ENCODE data around the gene CCDC150. TPM values are rescaled to one million over a fixed set of nuclear protein-coding genes. Genes with fewer than 3 reads are reported as not detected.

CCDC150 gene
- total and polyA plus RNA-seq, 2 donors from 2014 or later, result 2.3 to 7.3 TPM

DNA sequence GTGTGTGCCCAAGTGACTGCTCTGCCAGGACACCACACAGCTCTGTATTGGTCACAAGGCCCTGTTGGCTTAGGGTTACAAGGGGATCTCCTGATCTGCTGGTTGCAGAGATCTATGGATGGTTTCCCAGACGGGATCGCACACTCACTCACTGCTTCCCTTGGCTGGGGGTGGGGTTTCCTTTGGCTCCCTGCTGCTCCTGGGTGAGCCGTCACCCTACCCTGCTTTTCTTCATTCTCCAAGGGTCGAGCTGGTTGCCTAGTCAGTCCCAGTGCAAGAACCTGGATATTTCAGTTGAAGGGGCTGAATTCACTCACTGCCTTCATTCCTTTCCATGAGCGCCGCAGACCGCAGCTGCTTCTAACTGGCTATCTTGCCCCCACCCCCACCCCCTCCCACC is 103.7 kb downstream of the CCDC150 start:
- H3K27me3 ChIP-seq (ENCODE audit: control insufficient read depth, insufficient read depth, low read length), result no peaks in the 10 kb centered on the region
- TF ChIP-seq, protein P1, sequence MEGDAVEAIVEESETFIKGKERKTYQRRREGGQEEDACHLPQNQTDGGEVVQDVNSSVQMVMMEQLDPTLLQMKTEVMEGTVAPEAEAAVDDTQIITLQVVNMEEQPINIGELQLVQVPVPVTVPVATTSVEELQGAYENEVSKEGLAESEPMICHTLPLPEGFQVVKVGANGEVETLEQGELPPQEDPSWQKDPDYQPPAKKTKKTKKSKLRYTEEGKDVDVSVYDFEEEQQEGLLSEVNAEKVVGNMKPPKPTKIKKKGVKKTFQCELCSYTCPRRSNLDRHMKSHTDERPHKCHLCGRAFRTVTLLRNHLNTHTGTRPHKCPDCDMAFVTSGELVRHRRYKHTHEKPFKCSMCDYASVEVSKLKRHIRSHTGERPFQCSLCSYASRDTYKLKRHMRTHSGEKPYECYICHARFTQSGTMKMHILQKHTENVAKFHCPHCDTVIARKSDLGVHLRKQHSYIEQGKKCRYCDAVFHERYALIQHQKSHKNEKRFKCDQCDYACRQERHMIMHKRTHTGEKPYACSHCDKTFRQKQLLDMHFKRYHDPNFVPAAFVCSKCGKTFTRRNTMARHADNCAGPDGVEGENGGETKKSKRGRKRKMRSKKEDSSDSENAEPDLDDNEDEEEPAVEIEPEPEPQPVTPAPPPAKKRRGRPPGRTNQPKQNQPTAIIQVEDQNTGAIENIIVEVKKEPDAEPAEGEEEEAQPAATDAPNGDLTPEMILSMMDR (IDR thresholded peaks at IDR 0.05; ENCODE audit: borderline replicate concordance, extremely low read depth, insufficient read depth), result no peak
- H3K36me3 ChIP-seq (ENCODE audit: control insufficient read depth in 2 of 3, insufficient read depth in 3 of 3, low read length in 3 of 3), result no peaks in the 10 kb centered on the region
- DNase-seq, result no peak
- H3K27ac ChIP-seq (ENCODE audit: low read depth in 2 of 2, low read length in 2 of 2), result no peak overlapping the region
- no peaks in the 10 kb centered on the region for H3K4me1 ChIP-seq (ENCODE audit: control insufficient read depth in 2 of 3, insufficient read depth in 2 of 3, low read depth in 1 of 3, low read length in 3 of 3)
- H3K9me3 ChIP-seq (ENCODE audit: control insufficient read depth in 2 of 3, insufficient read depth in 1 of 3, low read length in 3 of 3), result no peaks in the 10 kb centered on the region
- no peak for FAIRE-seq
- intact Hi-C loops (cut with DNase I), result no loop called here
- no peak overlapping the region for H3K4me3 ChIP-seq (ENCODE audit: low read length in 3 of 3)
- H3K9ac ChIP-seq (ENCODE audit: low read length in 3 of 3), result no peak overlapping the region

DNA sequence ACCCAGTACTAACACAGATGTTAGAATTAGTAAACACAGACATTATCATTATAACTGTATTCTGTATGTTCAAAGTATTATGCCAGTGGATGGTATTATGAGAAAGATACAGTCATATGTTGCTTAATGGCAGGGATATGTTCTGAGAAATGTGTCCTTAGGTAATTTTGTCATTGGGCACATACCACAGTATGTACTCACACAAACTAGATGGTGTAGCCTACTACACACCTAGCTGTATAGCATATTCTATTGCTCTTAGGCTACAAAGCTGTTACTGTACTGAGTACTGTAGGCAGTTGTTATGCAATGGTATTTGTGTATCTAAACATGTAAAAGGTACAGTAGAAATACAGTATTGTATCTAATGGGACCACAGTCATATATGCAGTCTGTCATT is 106.2 kb downstream of the CCDC150 start:
- no peak for FAIRE-seq
- intact Hi-C loops (cut with DNase I), result no loop called here
- H3K9ac ChIP-seq (ENCODE audit: low read length in 3 of 3), result no peak overlapping the region
- TF ChIP-seq, protein P1 (IDR thresholded peaks at IDR 0.05; ENCODE audit: borderline replicate concordance, extremely low read depth, insufficient read depth), result no peak
- no peaks in the 10 kb centered on the region for H3K9me3 ChIP-seq (ENCODE audit: control insufficient read depth in 2 of 3, insufficient read depth in 1 of 3, low read length in 3 of 3)
- no peak overlapping the region for H3K27ac ChIP-seq (ENCODE audit: low read depth in 2 of 2, low read length in 2 of 2)
- H3K36me3 ChIP-seq (ENCODE audit: control insufficient read depth in 2 of 3, insufficient read depth in 3 of 3, low read length in 3 of 3), result no peaks in the 10 kb centered on the region
- H3K27me3 ChIP-seq (ENCODE audit: control insufficient read depth, insufficient read depth, low read length), result no peaks in the 10 kb centered on the region
- no peaks in the 10 kb centered on the region for H3K4me1 ChIP-seq (ENCODE audit: control insufficient read depth in 2 of 3, insufficient read depth in 2 of 3, low read depth in 1 of 3, low read length in 3 of 3)
- DNase-seq, result no peak
- H3K4me3 ChIP-seq (ENCODE audit: low read length in 3 of 3), result no peak overlapping the region

DNA sequence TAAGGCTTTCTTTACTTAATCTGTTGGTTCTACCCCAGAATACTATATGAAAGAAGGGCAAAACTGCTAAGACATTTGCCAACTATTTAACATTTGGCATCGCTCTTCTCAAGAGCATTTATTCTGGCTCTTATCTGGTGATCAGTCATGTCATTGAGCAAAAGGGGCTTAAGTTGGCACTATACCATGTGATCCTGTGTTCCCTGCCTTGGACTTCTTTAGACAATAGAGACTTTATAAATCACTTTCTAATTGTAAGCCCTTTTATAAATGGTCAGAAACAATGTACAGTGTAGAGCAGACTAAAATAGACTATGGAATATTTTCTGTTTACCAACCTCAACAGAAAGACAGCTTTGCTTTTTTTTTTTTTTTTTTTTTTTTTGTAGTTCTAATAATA is 107.9 kb downstream of the CCDC150 start:
- no peaks in the 10 kb centered on the region for H3K4me1 ChIP-seq (ENCODE audit: control insufficient read depth in 2 of 3, insufficient read depth in 2 of 3, low read depth in 1 of 3, low read length in 3 of 3)
- H3K27me3 ChIP-seq (ENCODE audit: control insufficient read depth, insufficient read depth, low read length), result no peaks in the 10 kb centered on the region
- TF ChIP-seq, protein P1 (IDR thresholded peaks at IDR 0.05; ENCODE audit: borderline replicate concordance, extremely low read depth, insufficient read depth), result no peak
- DNase-seq (no peak), FAIRE-seq (no peak)
- no peaks in the 10 kb centered on the region for H3K36me3 ChIP-seq (ENCODE audit: control insufficient read depth in 2 of 3, insufficient read depth in 3 of 3, low read length in 3 of 3)
- H3K4me3 ChIP-seq (ENCODE audit: low read length in 3 of 3), result no peak overlapping the region
- no peak overlapping the region for H3K9ac ChIP-seq (ENCODE audit: low read length in 3 of 3)
- no peaks in the 10 kb centered on the region for H3K9me3 ChIP-seq (ENCODE audit: control insufficient read depth in 2 of 3, insufficient read depth in 1 of 3, low read length in 3 of 3)
- intact Hi-C loops (cut with DNase I), result no loop called here
- H3K27ac ChIP-seq (ENCODE audit: low read depth in 2 of 2, low read length in 2 of 2), result no peak overlapping the region

DNA sequence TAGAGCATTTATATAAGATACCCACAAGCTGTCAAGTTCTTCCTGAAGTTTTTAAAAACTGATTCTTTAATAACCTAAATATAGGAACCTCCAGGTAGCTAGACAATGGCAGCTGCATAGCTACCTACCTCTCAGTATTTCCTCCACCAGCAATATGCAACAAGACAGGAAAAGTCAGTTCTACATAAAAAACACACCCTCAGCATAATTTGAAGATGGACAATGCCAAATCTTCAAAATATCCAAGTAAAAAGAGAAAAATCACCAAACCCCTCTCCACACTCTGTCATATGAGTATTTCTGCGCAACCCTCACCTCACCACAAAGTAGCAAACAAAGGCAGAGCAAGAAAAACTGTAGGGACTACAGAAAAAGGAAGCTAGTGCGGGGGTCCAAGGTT is 108.6 kb downstream of the CCDC150 start:
- intact Hi-C loops (cut with DNase I), result no loop called here
- no peak for DNase-seq

More for the DNA sequence above, 108.6 kb downstream of the CCDC150 start:
- H3K36me3 ChIP-seq (ENCODE audit: control insufficient read depth in 2 of 3, insufficient read depth in 3 of 3, low read length in 3 of 3), result no peaks in the 10 kb centered on the region
- H3K4me3 ChIP-seq (ENCODE audit: low read length in 3 of 3), result no peak overlapping the region
- no peaks in the 10 kb centered on the region for H3K9me3 ChIP-seq (ENCODE audit: control insufficient read depth in 2 of 3, insufficient read depth in 1 of 3, low read length in 3 of 3)
- FAIRE-seq, result no peak
- H3K4me1 ChIP-seq (ENCODE audit: control insufficient read depth in 2 of 3, insufficient read depth in 2 of 3, low read depth in 1 of 3, low read length in 3 of 3), result no peaks in the 10 kb centered on the region
- no peaks in the 10 kb centered on the region for H3K27me3 ChIP-seq (ENCODE audit: control insufficient read depth, insufficient read depth, low read length)
- TF ChIP-seq, protein P1 (IDR thresholded peaks at IDR 0.05; ENCODE audit: borderline replicate concordance, extremely low read depth, insufficient read depth), result no peak
- no peak overlapping the region for H3K27ac ChIP-seq (ENCODE audit: low read depth in 2 of 2, low read length in 2 of 2)
- H3K9ac ChIP-seq (ENCODE audit: low read length in 3 of 3), result no peak overlapping the region

All from kidney (tissue), 14 donors.